Stimulated activated CD4-positive, alpha-beta T cell treated with anti-CD3 and anti-CD28 coated beads, TNF-alpha, amount 100 ng/mL, for 4 hours (primary cell): Measurements from ENCODE around the gene MYBPC3.
A peak's percentile ranks its signal among the peaks of the same experiment; 100 is the strongest.

Source experiments
- DNase-seq, 3 experiments: peaks; one replicate each; pipeline ENCODE4 v3.0.0-alpha.2; 2020; ENCODE audit warnings: low read depth in 3 of 3

Gene MYBPC3

DNA sequence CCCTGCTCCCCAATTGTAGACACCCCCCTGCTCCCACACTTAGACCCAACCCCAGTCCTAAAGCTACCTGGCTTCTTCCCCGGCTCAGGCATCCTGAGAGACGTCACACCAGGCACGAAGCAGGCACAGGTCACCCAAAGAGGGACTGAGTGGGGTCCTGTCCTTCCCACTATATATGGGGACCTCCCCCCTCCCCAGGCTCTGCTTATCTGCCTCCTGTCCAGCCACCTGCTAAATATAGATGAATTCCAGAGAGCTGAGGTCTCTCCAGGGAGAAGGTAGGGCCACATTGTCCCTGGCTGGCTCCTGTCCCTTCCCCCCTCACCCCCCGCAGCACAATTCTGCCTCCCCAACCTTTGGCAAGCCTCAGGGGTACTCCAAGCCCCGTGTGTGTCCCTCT, at the start of gene MYBPC3:
Gene MYBPC3 (minus strand): TSS at position 147 of the 400 bp plus-strand sequence. CDS start 55 bp downstream, at position 92.
- DNase-seq = no peak

DNA sequence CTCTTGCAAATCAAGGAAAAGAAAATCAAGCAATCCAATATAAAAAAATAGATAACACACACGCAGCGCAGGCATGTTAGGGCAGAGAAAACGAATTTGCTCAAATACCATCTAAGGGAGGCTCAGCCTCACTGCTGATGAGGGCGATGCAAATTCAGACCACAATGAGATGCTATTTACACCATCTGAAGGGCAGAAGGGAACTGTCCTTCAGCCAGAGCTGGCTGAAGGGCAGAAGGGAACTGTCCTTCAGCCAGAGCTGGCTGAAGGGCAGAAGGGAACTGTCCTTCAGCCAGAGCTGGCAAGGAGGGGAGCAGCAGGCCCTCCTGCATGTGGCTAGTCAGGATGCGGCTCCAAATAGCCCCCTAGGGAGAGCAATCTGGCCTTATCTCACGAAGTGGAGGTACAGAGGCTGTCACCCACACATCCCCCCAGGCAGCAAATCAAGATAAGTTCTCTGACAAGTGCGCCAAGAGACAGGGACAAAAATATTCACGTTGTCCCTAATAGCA, 48.3 kb upstream of the MYBPC3 start:
- DNase-seq = no peak

DNA sequence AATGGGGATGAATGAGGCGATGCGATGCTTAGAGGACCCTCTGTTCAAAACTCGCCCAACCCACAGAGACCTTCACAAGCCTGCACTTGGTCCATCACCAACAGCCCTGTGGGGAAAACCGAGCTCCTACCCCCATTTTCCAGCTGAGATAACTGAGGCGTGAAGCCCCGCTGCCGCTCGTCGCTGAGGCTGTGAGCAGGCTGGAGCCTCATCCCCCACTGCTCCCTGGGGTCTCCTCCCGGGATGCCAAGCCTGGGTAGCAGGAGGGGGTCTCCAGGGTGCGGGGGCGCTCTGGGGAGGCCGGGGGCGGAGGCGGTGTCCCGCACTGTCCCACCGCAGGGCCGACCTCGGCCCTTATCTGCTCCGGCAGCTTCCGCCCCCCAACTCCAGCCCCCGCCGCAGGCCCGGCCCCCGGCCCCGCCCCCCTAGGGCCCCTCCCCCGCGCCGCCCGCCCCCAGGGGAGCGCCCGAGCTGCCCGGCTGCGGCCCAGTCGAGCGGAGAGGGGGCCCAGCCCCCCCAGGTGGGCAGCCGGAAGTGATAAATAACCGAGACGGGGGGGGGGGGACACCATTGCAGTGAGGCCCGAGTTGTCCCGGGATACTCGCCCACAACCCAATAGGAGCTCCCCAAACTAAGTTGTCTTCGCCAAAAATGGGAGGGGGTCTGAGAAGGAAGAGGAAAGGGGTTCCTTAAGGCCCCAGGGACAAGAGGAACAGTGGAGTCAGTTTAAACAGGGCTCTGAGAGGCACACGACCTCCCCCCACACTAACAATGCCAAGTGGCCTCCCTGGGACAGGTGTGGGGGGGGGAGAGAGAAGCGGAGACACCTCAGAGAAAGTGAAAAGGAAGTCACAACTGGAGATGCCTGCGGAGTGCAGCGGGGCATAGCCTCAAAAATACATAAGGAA, 47.6 kb upstream of the MYBPC3 start:
- no peak for DNase-seq

DNA sequence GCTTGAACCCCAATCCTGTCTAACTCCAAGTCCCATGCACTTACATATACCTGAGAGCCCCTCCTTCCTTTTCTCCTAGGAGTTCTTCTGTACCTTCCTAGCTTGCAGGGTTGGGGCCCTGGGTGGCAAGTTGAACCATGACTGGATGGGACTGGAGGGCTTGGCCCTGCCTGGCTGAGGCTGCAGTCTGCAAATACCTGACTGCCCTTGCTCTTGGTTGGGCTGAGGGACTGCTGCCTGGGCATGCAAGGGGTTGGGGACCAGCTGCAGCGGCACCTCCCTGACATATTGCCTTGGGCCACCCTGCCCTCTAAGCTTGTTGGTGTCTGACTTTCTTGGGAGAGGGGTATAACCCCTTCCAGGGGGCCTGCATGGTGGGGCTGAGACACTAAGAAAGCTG, 46.0 kb upstream of the MYBPC3 start:
- DNase-seq = no peak

DNA sequence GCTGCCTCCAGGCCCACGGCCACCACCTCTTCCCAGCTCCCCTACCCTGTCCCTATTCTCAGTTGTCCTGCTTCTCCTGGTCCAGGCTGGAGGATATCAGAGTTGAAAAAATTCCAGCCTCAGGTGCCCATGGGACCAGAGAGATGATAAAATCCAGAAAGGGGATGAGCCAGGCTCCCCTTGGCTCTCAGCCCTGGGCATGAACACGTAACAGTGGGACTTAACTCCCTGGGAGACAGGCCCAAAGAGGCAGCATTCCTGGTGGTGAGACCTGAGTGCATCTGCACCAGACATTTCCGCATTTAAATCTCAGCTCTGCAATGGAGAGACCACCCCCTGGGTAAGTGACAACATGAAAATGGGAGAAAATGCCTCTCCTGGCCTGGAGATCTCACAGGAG, 45.5 kb upstream of the MYBPC3 start:
- DNase-seq = no peak

DNA sequence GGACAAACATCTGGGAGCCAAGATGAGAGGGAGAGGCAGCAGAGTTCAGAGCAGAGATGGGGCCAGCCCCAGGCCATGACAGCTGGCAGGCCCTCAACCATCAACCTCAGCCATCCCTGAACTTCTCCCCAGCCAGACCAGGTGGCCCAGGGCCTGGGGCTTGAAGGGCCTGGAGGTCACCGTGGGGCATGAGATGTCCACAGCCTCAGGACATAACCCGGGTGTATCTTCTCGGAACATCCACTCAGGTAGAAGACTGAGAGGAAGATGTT, 43.5 kb upstream of the MYBPC3 start:
- DNase-seq = no peak

DNA sequence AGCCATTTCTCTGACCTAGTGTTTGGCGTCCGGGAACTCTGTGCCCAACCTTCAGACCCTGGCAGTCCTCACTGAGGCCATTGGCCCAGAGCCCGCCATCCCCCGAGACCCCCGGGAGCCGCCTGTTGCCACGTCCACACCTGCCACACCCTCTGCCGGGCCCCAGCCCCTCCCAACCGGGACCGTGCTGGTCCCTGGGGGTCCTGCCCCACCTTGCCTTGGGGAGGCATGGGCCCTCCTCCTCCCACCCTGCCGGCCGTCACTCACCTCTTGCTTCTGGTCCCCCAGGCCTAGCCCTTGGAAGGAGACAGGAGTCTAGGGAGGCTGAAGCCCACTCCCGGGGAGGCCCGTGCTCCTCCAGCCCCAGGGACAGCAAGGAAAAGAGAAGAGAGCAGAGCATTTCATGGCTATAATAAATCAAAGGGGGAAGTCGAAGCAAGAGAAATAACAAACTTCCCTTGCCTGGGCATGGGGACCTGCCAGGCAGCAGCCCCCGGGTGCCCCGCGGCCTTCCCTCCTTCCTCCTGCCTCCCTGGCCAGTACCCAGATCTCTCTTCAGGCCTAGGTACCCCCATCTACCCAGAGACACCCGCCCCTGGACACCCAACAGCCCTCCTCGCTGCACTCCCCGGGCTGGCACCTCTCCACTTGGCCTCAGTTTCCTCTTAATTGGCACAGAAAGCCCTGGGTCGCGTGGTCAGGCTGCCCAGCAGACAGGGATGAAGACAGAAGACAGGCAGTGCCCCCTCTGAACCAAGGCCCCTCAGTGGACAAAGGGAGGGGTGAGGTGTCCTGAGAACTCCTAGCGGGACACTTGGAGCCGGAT, 42.9 kb upstream of the MYBPC3 start:
- DNase-seq = no peak

DNA sequence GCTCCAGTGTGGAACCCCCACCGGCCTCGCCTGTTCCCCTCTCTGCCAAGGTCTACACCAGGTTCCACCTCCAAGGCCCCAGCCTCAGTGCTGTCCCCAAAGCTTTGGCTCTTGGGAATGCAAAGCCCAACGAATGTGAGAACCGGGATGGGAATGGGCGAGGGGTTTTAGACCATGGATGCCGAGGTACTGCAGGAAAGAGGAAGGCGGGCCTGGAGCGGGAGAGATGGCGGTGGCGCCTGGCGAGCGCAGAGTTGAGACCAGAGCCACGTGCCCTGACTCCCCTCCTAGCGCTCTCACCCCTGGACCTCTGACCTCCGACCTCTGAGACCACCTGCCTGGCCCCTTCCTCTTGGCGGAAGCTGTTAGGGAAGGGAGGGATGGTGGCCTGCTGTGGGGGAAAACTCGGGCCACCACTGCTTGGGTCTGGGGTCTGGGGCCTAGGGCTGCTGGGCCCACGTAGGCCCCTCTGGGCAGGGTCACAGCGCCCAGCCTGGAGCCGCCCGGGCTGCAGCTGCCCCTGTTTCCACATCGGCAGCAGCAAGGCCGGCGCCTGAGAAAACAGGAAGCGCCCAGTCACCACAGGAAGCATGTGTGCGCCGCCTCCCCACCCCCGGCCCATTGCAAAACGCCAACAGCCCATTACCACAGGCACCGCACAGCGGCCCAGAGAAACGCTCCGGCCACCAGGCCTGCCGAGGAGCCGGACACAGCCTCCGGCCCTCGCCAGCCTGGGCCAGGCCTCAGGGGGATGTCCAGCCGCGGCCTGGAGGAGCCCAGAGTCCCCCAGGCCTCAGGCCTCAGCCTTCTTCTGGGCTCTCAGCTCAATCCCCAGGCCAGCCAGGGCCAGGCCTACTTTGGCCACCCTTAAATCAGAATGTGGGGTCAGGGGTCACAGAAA, 42.1 kb upstream of the MYBPC3 start:
- peak in 2 of 3 experiments; percentile 27 to 37 for DNase-seq

DNA sequence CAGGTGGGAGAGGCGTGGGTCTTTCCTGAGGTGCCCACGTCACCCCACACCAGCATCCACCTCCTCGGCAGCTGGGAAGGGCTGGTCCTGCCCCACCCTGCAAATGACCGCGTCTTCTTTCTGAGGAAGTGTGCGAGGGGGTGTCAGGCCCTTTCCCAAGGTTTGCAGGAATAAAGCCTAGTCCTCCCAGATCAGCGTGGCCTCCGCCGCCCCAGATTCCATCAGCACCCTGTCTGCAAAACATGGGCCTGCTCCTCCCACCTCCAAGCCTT, 41.5 kb upstream of the MYBPC3 start:
- DNase-seq = no peak

DNA sequence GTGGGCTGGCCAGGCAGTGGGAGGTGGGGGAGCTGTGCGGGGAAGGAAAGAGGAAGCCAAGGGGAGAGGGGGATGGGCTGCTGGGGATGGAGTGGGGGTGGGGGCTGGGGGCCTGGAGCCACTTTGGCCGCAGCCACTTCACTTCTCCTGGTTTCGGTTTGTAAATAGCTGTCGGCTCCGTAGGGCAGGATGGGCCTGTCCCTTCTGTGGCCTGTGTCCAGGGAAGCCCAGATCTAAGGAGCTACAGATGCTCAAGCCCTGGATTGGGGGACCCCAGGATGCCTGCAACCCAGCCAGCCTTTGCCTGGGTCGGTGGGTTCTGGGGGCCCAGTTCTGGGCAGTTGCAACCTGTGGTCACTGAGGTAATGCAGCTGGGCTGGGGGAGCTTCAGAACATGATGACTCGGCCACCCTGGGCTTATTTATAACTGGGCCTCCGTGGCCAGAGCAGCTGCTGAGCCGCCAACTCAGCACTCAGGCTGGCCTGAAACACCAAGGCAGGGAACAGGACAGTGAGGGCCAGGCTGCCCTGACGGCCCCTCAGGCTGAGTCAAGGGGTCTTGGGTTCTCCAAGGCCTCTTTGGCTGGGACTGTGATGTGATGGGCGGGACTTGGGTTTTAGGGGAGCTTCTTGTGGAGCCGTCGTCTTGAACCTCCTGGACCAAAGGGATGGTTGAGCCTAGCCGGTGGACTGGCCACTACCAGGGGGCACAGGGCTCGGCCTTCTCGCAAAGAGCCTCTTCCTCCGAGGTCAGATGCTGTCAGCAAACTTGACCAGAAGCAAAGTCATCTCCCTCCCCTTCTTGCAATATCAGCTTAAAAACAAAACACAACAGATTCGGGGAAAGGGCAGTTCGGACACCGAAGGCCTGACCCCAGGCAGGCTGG, 40.9 kb upstream of the MYBPC3 start:
- DNase-seq = no peak

DNA sequence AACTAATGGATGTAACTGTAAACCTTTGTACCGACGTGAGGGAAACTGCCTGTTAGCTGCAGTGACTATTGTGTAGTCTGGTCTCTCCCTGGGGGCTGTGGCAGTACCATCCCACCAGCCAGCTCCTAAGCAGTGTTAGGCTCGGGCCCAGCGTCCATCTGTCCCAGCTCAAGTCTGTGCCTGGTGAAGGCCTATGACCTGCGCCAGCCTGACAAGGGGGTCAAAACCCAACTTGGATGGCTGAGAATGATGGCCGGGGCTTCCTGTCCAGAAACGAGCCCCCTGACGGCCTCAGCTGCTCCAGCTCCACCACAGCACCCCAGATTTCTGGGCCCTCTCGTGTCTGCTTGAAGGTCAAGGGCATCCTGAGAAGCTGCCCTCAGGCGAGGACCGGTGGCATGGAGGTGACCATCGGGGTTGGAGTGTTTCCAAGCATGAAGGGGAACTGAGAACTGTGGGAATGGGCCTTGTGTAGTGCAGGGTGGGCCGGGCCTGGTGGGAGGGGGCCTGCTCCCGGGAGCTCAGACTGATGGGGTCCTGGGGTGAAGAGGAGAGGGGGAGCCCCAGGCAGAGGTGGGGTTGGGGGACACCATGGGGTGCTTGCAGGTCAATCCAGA, 40.2 kb upstream of the MYBPC3 start:
- DNase-seq = no peak

DNA sequence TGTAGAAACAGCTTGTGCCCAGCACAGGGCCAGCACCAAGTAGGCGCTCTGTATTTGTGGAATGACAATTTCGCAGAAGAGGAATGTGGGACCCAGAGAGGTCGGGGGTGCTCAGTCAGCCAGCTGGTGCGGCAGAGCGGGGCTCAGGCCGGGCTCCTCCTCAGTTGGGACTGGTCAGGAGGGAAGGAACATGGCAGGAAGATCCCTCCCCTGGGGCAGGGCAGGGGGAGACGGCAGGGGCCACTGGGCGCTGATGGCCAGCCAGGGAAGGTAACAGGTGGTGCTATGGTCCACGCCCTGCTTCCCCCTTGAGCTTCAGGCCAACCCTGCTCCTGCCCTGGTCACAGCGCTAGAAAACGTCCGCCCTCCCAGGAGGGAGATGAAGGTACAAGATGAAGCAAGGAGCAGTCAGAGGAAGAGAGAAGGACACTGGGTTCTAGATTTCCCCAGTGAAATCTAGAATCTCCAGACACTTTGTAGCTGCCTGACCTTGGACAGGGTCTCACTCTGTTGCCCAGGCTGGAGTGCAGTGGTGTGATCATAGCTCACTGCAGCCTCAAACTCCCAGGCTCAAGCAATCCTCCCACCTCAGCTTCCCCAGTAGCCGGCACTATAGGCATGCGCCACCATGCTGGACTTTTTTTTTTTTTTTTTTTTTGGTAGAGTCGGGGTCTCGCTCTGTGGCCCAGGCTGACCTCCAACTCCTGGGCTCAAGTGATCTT, 39.4 kb upstream of the MYBPC3 start:
- DNase-seq = no peak

DNA sequence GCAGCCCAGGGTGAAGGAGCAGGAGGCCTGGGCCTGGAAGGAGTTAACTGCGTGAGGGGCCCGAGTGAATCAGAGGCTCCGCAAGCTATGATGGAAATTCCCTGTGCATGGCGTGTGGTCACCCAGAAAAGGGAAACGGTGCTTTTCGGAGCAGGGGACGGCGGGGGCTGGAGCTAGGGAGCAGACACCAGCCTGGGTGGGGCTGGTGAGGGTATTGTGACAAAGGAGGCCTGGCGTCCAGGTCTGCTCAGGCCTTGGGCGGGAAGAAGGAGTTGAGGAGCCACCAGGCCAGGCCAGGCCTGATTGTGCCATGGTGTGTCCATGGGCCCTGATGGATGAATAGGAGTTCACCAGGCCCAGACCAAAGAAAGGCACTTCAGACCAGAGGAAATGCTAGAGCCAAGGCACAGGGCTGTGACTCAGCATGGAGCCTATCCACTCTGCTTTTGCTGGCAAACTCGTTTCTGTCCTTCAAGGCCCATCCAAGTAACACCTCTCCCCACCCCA, 38.6 kb upstream of the MYBPC3 start:
- no peak for DNase-seq

DNA sequence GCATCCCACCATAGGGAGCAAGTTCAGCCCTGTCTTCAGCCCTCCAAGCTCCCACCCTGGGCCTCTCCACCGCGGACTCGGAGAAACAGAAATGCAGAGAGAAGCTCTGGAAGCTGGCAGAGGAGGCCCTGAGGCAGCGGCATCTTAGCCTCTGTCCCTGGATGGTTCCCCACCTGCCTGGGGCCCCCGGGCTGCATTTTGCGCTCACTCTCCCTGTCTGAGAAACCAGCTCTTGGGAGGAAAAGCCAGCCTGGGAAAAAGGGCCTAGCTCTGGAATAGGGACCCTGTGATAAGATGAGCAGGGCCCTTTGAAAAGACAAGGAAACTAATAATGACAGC, 37.9 kb upstream of the MYBPC3 start:
- DNase-seq = no peak

DNA sequence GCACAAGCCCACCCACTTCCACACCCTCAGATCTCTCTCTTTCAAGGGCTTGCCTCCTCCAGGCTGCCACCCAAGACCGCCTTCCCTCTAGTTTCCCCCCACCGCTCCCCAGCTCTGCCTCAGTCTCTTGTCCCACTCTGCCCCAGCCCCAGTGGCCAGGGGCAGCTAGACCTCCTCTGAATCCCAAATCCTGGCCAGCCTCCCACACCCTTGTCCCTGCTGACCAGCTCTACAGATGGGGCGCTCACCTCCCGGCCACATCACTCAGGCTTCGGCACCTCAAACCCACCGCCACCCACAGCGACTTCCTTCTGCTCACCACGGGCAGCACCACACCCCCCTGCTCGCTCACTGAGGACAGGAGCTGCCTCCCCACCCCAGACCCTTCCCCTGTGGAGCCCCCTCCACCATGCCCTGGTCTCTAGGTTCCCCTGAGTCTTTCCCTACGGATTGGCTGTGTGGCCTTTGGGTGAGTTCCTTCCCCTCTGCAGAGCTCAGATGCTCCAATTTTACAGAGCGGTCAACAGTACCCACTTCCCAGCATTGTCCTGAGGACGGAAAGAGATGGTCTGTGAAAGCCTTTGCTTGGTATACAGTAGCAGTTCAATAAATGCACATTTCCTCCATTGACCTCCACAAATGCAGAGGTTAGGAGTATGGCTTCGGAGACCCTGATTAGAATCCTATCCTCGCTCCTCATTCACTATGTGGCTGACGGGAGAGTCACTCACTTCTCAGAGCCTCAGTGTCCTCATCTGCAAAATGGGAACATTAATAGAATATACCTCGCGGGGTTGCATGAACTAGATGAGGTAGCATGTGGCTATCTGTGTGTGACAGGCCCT, 37.3 kb upstream of the MYBPC3 start:
- no peak for DNase-seq

DNA sequence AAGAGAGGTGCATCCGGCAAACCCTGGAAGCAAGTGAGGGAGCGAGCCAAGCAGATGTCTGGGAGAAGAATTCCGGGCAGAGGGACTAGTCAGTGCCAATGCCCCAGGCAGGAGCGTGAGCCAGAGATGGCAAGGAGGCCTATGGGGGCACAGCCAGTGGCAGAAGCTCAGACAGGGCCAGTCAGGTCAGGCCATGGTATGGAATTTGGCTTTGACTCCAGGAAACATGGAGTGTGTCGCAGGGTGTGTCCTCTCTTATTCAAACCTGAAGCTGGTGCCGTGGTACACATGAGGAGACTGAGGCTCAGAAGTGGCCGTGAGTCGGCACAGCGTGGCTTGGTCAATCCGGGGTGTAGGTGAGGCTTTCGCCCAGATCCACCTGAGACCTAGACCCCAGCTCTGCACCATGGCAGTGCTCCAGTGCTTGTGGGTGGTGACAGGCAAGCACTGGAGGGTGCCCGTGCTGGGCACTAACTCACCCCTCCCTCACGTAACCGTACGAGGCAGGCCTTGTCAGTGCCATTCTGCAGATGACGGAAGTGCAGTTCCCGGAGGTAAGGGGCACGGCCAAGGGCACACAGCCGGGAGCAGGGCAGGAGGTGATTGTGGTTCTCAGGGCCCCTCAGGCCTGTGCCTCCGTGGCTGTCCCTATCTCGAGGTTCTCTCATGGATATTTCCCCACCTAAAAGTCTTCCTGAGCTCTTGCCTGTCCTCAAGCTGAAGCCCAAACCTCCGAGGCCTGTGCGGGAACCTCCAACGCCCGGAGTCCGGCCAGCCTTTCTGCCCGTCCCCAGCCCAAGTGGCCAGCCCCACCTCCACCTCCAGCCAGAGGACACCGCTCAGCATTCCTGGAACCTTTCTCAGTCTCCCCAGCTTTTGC, 36.4 kb upstream of the MYBPC3 start:
- DNase-seq = no peak

DNA sequence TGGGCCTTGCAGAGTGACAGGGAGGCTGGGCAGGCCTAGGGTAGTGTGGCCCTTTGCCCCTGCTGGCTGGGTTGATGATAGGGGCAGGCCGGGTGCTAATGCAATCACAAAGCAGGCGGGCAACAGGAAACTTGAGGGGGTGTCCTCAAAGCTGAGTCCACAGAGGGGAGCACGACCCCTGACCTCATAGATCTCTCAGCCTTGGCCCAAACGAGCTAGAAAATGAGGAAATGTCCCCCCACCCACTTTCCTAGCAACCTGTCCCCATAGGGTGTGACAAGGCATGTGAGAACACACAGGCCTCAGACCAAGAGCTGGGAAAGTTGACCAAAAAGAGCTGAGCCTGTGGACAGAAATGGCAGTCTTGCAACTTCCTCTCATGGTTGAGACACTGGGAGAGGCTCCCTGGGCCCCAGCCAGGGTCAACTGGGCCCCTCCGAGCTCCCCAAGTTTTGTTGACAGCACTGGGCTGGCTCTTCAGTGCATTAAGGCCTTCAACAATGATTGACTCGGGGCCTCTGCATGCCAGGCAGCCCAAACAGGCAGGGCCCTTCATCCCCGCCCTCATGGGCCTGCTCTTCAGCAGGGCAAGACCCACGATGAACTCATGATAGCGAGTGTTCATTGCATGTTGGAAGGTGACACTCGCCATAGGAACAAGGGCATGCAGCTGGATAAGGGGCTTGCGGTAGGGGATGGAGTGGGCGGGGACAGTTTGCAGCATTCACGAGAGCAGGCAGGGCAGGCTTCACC, 35.6 kb upstream of the MYBPC3 start:
- no peak for DNase-seq
